PC-9 (cell line): Measurements from ENCODE around the gene RGSL1. TPM values are rescaled to one million over a fixed set of nuclear protein-coding genes. Genes with fewer than 3 reads are reported as not detected.

ENCODE experiments used
- BruUV-seq: library from RNA; stranded (reverse); fragments of 400-500 nt; replicated peaks from 2 replicates; lab custom pipeline; 2021; lab: Mats Ljungman, UMichigan
- CTCF ChIA-PET: fragments of 300-600 bp; sonication (Branson Sonifier 250); formaldehyde crosslinking; loops from one replicate; lab custom pipeline; 2022; ENCODE audit warnings: antibody characterized with exemption; lab: Charles Lee
- POLR2A ChIA-PET: fragments of 300-600 bp; sonication (Branson Sonifier 250); formaldehyde crosslinking; loops from one replicate; lab custom pipeline; 2022; ENCODE audit warnings: antibody characterized with exemption; ENCODE audit not compliant: unreplicated experiment; lab: Charles Lee
- DNase-seq, 2 experiments: peaks; one replicate each; pipeline versions ENCODE4 v3.0.0 to v3.0.0-alpha.2; 2015 to 2022; ENCODE audit warnings: mixed read lengths in 1 of 2
- H2AFZ ChIP-seq: fragments of 200-600 bp; sonication (generic); 2 replicates; pipeline ENCODE4 v1.8.1; 2017; ENCODE audit warnings: antibody characterized with exemption
- H3F3A ChIP-seq: fragments of 200-600 bp; sonication (generic); 2 replicates; pipeline ENCODE4 v1.8.1; 2017; ENCODE audit warnings: antibody characterized with exemption, mild to moderate bottlenecking, low read depth; ENCODE audit not compliant: insufficient read depth
- H3K27ac ChIP-seq: fragments of 200-600 bp; sonication (generic); 2 replicates; pipeline ENCODE4 v1.6.1; 2016; ENCODE audit warnings: mixed run types
- H3K27me3 ChIP-seq: fragments of 200-600 bp; sonication (generic); 2 replicates; pipeline ENCODE4 v1.6.1; 2016; ENCODE audit warnings: low read depth, mixed run types; ENCODE audit not compliant: insufficient read depth
- H3K36me3 ChIP-seq: fragments of 200-600 bp; sonication (generic); 2 replicates; pipeline ENCODE4 v1.6.1; 2016; ENCODE audit warnings: low read depth, mixed run types
- H3K4me1 ChIP-seq: fragments of 200-600 bp; sonication (generic); replicated peaks from 2 replicates; pipeline ENCODE4 v1.6.1; 2016; ENCODE audit warnings: mixed run types; ENCODE audit not compliant: insufficient read depth
- H3K4me2 ChIP-seq: fragments of 200-600 bp; sonication (generic); 2 replicates; pipeline ENCODE4 v1.6.1; 2017; ENCODE audit warnings: mixed run types
- H3K4me3 ChIP-seq: fragments of 200-600 bp; sonication (generic); 2 replicates; pipeline ENCODE4 v1.6.1; 2016; ENCODE audit warnings: mixed run types
- H3K79me2 ChIP-seq: fragments of 200-600 bp; sonication (generic); 2 replicates; pipeline ENCODE4 v1.6.1; 2017; ENCODE audit warnings: low read depth, mixed run types
- H3K9me2 ChIP-seq: fragments of 200-600 bp; sonication (generic); 2 replicates; pipeline ENCODE4 v1.8.1; 2017; ENCODE audit warnings: mild to moderate bottlenecking; ENCODE audit not compliant: insufficient read depth
- H3K9me3 ChIP-seq: fragments of 200-600 bp; sonication (generic); 2 replicates; pipeline ENCODE4 v1.8.1; 2016; ENCODE audit warnings: low read depth; ENCODE audit not compliant: insufficient read depth
- H4K20me1 ChIP-seq: fragments of 200-600 bp; sonication (generic); 2 replicates; pipeline ENCODE4 v1.8.1; 2017; ENCODE audit not compliant: insufficient read depth
- CTCF ChIP-seq: fragments of 200-600 bp; sonication (generic); conservative IDR thresholded peaks from 2 replicates; pipeline ENCODE4 v1.6.1; 2017; ENCODE audit warnings: mixed run types, antibody characterized with exemption, mild to moderate bottlenecking, moderate library complexity
- EZH2 ChIP-seq: fragments of 200-600 bp; sonication (generic); IDR thresholded peaks from 2 replicates; pipeline ENCODE4 v1.8.0; 2017; ENCODE audit warnings: antibody characterized with exemption, low read depth
- intact Hi-C: fragments of 100-400 bp; cut with micrococcal nuclease; formaldehyde crosslinking; loops from one replicate; pipeline ENCODE4 v1.10.0; 2022; ENCODE audit not compliant: unreplicated experiment
- total RNA-seq: library from RNA; stranded (reverse); gene quantifications from 2 replicates; pipeline ENCODE4 v1.2.3, GENCODE V29; 2021

Gene RGSL1
- total RNA-seq, 1 experiment from 2014 or later = not detected

GRCh38 chr1:182426442-182427430, 23.2 kb upstream of the RGSL1 start:
- BruUV-seq = no TSS peak
- TF ChIP-seq CTCF (no peak), EZH2 (no peak)
- ChIA-PET POLR2A (no interaction called here), CTCF (no interaction called here)
- DNase-seq = no peak
- no peaks in the 10 kb centered on the region for H3K27me3 ChIP-seq
- H3F3A ChIP-seq = no peaks in the 10 kb centered on the region
- no peaks in the 10 kb centered on the region for H3K36me3 ChIP-seq
- no peaks in the 10 kb centered on the region for H3K9me2 ChIP-seq
- H2AFZ ChIP-seq = no peak overlapping the region
- H4K20me1 ChIP-seq = no peaks in the 10 kb centered on the region
- H3K27ac ChIP-seq = no peak overlapping the region
- no peak overlapping the region for H3K4me2 ChIP-seq
- H3K9me3 ChIP-seq = no peaks in the 10 kb centered on the region
- H3K4me3 ChIP-seq = no peak overlapping the region
- H3K4me1 ChIP-seq = no peaks in the 10 kb centered on the region
- intact Hi-C loops = no loop called here
- H3K79me2 ChIP-seq = no peaks in the 10 kb centered on the region

- Histone ChIP-seq H4K20me1 (no peaks in the 10 kb centered on the region), H3F3A (no peaks in the 10 kb centered on the region), H3K9me2 (no peaks in the 10 kb centered on the region), H3K27me3 (no peaks in the 10 kb centered on the region), H3K27ac (no peak overlapping the region), H3K79me2 (no peaks in the 10 kb centered on the region), H3K9me3 (no peaks in the 10 kb centered on the region), H3K4me3 (no peak overlapping the region), H2AFZ (no peak overlapping the region), H3K4me2 (no peak overlapping the region), H3K4me1 (no peaks in the 10 kb centered on the region), H3K36me3 (no peaks in the 10 kb centered on the region)
- CTCF ChIA-PET = no interaction called here
- no TSS peak for BruUV-seq
- DNase-seq = no peak
- TF ChIP-seq EZH2 (no peak), CTCF (no peak)
- intact Hi-C loops = no loop called here
- POLR2A ChIA-PET = no interaction called here
Observed at GRCh38 chr1:182428043-182428442, 21.9 kb upstream of the RGSL1 start.

- Histone ChIP-seq H3K4me1 (no peaks in the 10 kb centered on the region), H3F3A (no peaks in the 10 kb centered on the region), H3K4me2 (no peak overlapping the region), H4K20me1 (no peaks in the 10 kb centered on the region), H3K4me3 (no peak overlapping the region), H2AFZ (no peak overlapping the region; the same call in 1 of the 2 replicates), H3K27me3 (no peaks in the 10 kb centered on the region), H3K36me3 (no peaks in the 10 kb centered on the region), H3K9me2 (no peaks in the 10 kb centered on the region), H3K27ac (no peak overlapping the region), H3K9me3 (no peaks in the 10 kb centered on the region), H3K79me2 (no peaks in the 10 kb centered on the region)
- POLR2A ChIA-PET = no interaction called here
- intact Hi-C loops = no loop called here
- no TSS peak for BruUV-seq
- CTCF ChIA-PET = no interaction called here
- no peak for DNase-seq
- no peak for TF ChIP-seq EZH2
- TF ChIP-seq CTCF = no peak
Observed at GRCh38 chr1:182430263-182431068, 19.5 kb upstream of the RGSL1 start.
